ENCODE results near the gene GAL3ST2.

DNA sequence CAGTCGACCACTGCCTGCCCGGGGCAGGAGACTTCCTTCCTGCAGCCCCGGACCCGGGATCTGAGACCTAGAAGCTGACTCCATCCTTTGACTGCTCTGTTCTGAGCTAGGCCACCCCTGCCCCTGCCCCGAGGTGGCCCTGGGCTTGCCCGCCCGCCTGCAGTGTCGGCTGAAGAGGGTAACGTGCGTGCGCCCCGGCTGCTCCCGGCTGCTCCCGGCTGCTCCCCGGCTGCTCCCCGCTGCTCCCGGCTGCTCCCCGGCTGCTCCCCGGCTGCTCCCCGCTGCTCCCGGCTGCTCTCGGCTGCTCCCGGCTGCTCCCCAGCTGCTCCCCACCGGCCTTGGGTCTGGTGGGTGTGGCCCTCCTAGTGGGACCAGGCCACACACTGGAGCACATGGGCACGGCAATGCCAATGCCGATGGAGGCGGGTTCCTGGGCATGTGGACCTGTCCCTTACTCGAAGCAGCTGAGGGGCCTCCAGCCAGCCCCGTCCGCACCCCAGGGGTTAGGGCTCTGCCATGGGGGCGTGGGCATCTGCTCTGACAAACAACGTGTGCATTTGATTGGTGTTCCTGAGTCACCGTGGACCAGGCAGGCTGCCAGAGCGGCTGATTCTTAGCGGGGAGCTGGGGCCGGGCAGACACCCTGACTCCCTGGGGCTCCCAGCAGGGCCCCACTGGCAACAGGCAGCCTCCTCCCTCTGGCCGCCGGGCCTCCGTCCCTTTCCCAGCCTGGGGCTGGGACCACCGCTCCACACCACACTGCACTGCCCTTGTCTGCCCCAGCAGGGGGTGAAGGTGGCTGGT, 2.0 kb upstream of the GAL3ST2 start:
- TF ChIP-seq EZH2 (IDR thresholded peaks at IDR 0.05): no peak
- TF ChIP-seq POLR2AphosphoS5 (IDR thresholded peaks at IDR 0.05; ENCODE audit: borderline replicate concordance, low read depth, low read length): peak; percentile 58; the same call in 1 of the 2 replicates

Measured in SK-N-MC (cell line).